Measurements from ENCODE around the gene PPP2R2C. TPM values are rescaled to one million over a fixed set of nuclear protein-coding genes. Genes with fewer than 3 reads are reported as not detected.

PPP2R2C gene
- total RNA-seq, 2 donors from 2014 or later = 0.66 to 0.78 TPM

DNA sequence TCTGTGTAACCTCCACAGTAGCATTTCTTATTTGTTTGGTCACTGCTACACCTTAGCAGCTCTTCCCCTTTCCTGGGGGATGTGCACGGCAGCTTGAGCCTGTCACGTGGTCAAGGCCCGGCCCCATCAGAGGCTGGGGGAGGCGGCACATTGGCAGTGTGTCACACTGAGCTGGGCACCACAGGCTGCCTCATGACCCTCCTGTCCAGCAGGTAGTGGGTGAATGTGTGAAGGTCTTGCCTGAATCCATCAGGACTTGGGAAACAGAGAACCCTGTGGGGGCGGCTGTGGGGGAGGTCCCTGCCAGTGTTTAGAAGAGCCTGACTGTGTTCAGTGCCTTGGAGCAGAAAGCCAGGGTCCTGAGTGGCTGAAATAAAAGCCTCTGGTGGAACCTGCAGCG lies 169.5 kb downstream of the PPP2R2C start:
- Histone ChIP-seq H3K36me3 (replicated peaks in 1 of 2; ENCODE audit: insufficient read depth in 1 of 2, low read depth in 2 of 2) (peaks cover 5 to 17% of the 10 kb centered on the region in 2 donors), H3K27ac (no peak overlapping the region), H3K4me3 (no peak overlapping the region), H3K27me3 (no peaks in the 10 kb centered on the region), H3K4me1 (no peaks in the 10 kb centered on the region), H3K9me3 (no peaks in the 10 kb centered on the region)
- DNase-seq (no peak), ATAC-seq (no peak)
- TF ChIP-seq CTCF (IDR thresholded peaks at IDR 0.05) = no peak
- TF ChIP-seq POLR2A (IDR thresholded peaks at IDR 0.05) = no peak
- intact Hi-C loops (cut with DNase I) = no loop called here
- 77 to 89% methylated on average over 4 to 6 of the region's 6 CpGs for WGBS, 2 donors

DNA sequence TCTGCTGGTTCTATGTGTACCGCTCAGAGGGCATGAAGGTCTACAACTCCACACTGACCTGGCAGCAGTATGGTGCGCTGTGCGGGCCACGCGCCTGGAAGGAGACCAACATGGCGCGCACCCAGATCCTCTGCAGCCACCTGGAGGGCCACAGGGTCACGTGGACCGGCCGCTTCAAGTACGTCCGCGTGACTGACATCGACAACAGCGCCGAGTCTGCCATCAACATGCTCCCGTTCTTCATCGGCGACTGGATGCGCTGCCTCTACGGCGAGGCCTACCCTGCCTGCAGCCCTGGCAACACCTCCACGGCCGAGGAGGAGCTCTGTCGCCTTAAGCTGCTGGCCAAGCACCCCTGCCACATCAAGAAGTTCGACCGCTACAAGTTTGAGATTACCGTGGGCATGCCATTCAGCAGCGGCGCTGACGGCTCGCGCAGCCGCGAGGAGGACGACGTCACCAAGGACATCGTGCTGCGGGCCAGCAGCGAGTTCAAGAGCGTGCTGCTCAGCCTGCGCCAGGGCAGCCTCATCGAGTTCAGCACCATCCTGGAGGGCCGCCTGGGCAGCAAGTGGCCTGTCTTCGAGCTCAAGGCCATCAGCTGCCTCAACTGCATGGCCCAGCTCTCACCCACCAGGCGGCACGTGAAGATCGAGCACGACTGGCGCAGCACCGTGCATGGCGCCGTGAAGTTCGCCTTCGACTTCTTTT lies 170.5 kb downstream of the PPP2R2C start:
- H3K36me3 ChIP-seq (replicated peaks in 1 of 2; ENCODE audit: insufficient read depth in 1 of 2, low read depth in 2 of 2) = peaks cover 5 to 17% of the 10 kb centered on the region in 2 donors
- no peak overlapping the region for H3K4me3 ChIP-seq
- TF ChIP-seq POLR2A (IDR thresholded peaks at IDR 0.05) = no peak
- no peak for TF ChIP-seq CTCF (IDR thresholded peaks at IDR 0.05)
- DNase-seq (no peak), ATAC-seq (no peak)
- no peaks in the 10 kb centered on the region for H3K9me3 ChIP-seq
- no peaks in the 10 kb centered on the region for H3K27me3 ChIP-seq
- 97% methylated on average over 37 to 51 of the region's 55 CpGs for WGBS, 2 donors
- no peaks in the 10 kb centered on the region for H3K4me1 ChIP-seq
- no peak overlapping the region for H3K27ac ChIP-seq
- intact Hi-C loops (cut with DNase I) = no loop called here

GRCh38 chr4:6301051-6301731 lies 171.2 kb downstream of the PPP2R2C start:
- intact Hi-C loops (cut with DNase I) = no loop called here
- H3K36me3 ChIP-seq (replicated peaks in 1 of 2; ENCODE audit: insufficient read depth in 1 of 2, low read depth in 2 of 2) = peaks cover 5 to 17% of the 10 kb centered on the region in 2 donors
- no peak overlapping the region for H3K4me3 ChIP-seq
- no peak for TF ChIP-seq POLR2A (IDR thresholded peaks at IDR 0.05)
- TF ChIP-seq CTCF (IDR thresholded peaks at IDR 0.05) = no peak
- no peak overlapping the region for H3K27ac ChIP-seq
- H3K4me1 ChIP-seq = no peaks in the 10 kb centered on the region
- DNase-seq (no peak), ATAC-seq (no peak)
- H3K27me3 ChIP-seq = no peaks in the 10 kb centered on the region
- WGBS, 2 donors = 92 to 95% methylated on average over 21 to 35 of the region's 35 CpGs
- H3K9me3 ChIP-seq = no peaks in the 10 kb centered on the region

GRCh38 chr4:6300359-6300758 lies 172.1 kb downstream of the PPP2R2C start:
- no peak for ATAC-seq

More at GRCh38 chr4:6300359-6300758, 172.1 kb downstream of the PPP2R2C start:
- H3K27ac ChIP-seq = no peak overlapping the region
- no peak overlapping the region for H3K4me3 ChIP-seq
- H3K36me3 ChIP-seq (replicated peaks in 1 of 2; ENCODE audit: insufficient read depth in 1 of 2, low read depth in 2 of 2) = peaks cover 5 to 17% of the 10 kb centered on the region in 2 donors
- intact Hi-C loops (cut with DNase I) = no loop called here
- H3K9me3 ChIP-seq = no peaks in the 10 kb centered on the region
- DNase-seq = no peak
- H3K4me1 ChIP-seq = no peaks in the 10 kb centered on the region
- no peaks in the 10 kb centered on the region for H3K27me3 ChIP-seq
- WGBS, 2 donors = 87 to 92% methylated on average over 11 of the region's 11 CpGs
- TF ChIP-seq CTCF (IDR thresholded peaks at IDR 0.05) (no peak), POLR2A (IDR thresholded peaks at IDR 0.05) (no peak)

Measured in body of pancreas (tissue), 4 donors.